Endothelial cell of umbilical vein (primary cell): ENCODE measurements around the gene EEIG1. TPM values are rescaled to one million over a fixed set of nuclear protein-coding genes. Genes with fewer than 3 reads are reported as not detected.

Experiments used
- BruUV-seq: library from RNA; stranded (reverse); fragments of 400-500 nt; replicated peaks from 2 replicates; lab custom pipeline; 2021; lab: Mats Ljungman, UMichigan
- CTCF ChIA-PET: fragments of 300-600, 350-600 bp; sonication (Branson Sonifier 250); formaldehyde crosslinking; loops from one replicate; lab custom pipeline; 2021; ENCODE audit warnings: antibody characterized with exemption, inconsistent platforms; lab: Charles Lee
- POLR2A ChIA-PET: fragments of 300-600, 350-600 bp; sonication (Branson Sonifier 250); formaldehyde crosslinking; loops from one replicate; lab custom pipeline; 2021; ENCODE audit warnings: antibody characterized with exemption, inconsistent platforms; lab: Charles Lee
- DNase-seq: peaks from one replicate; pipeline ENCODE4 v3.0.0-alpha.2; 2011; ENCODE audit warnings: low read depth, low spot score
- FAIRE-seq: peaks from 2 replicates; lab custom pipeline; 2011; peaks lifted over from hg19 to GRCh38; lab: Jason Lieb, UNC
- H2AFZ ChIP-seq: 2 replicates; pipeline ENCODE4 v1.6.0; 2012; ENCODE audit warnings: low read depth, low read length, control low read depth, inconsistent platforms
- H3K27ac ChIP-seq: 2 replicates; pipeline ENCODE4 v1.5.1; 2011; ENCODE audit warnings: low read depth, mild to moderate bottlenecking, control low read depth, low read length, moderate library complexity; ENCODE audit not compliant: insufficient read depth
- H3K27me3 ChIP-seq, 2 experiments: 2 replicates each; pipeline versions ENCODE4 v1.6.0 to v1.6.1; 2011; ENCODE audit warnings: low read length in 2 of 2, mixed read lengths in 1 of 2; ENCODE audit not compliant: control insufficient read depth in 2 of 2, insufficient read depth in 2 of 2
- H3K36me3 ChIP-seq, 2 experiments: 2 replicates in 1 of 2; 3 replicates in 1 of 2; pipeline ENCODE4 v1.5.1; 2011; ENCODE audit warnings: low read length in 2 of 2, mild to moderate bottlenecking in 1 of 2, moderate library complexity in 1 of 2; ENCODE audit not compliant: control insufficient read depth in 2 of 2, insufficient read depth in 2 of 2; ENCODE audit errors: extremely low read depth in 1 of 2
- H3K4me1 ChIP-seq: 3 replicates; pipeline ENCODE4 v1.5.1; 2011; ENCODE audit warnings: mild to moderate bottlenecking, low read length; ENCODE audit not compliant: control insufficient read depth, insufficient read depth; ENCODE audit errors: extremely low read depth
- H3K4me2 ChIP-seq: 2 replicates; pipeline ENCODE4 v1.6.1; 2011; ENCODE audit warnings: low read length, control low read depth, mixed read lengths; ENCODE audit not compliant: insufficient read depth
- H3K4me3 ChIP-seq, 3 experiments: fragments of 200-600 bp in 1 of 3; sonication (generic), shearing (Covaris generic) in 1 of 3; replicated peaks in 1 of 3; 2 replicates each; pipeline ENCODE4 v1.5.1; 2011 to 2016; ENCODE audit warnings: control low read depth in 3 of 3, low read length in 3 of 3, mild to moderate bottlenecking in 2 of 3, inconsistent platforms in 1 of 3, low read depth in 1 of 3, moderate library complexity in 1 of 3; ENCODE audit not compliant: insufficient read depth in 1 of 3
- H3K79me2 ChIP-seq: 2 replicates; pipeline ENCODE4 v1.6.0; 2012; ENCODE audit warnings: low read length, inconsistent platforms; ENCODE audit not compliant: control insufficient read depth, insufficient read depth
- H3K9ac ChIP-seq: replicated peaks from 2 replicates; pipeline ENCODE3; 2011; ENCODE audit warnings: low read length, control low read depth; ENCODE audit not compliant: insufficient read depth; ENCODE audit errors: extremely low read depth
- H3K9me1 ChIP-seq: replicated peaks from 3 replicates; pipeline ENCODE4 v1.6.0; 2011; ENCODE audit warnings: mild to moderate bottlenecking, low read length; ENCODE audit not compliant: control insufficient read depth, insufficient read depth; ENCODE audit errors: extremely low read depth
- H3K9me3 ChIP-seq: replicated peaks from 2 replicates; pipeline ENCODE4 v1.5.1; 2012; ENCODE audit warnings: low read length, inconsistent platforms; ENCODE audit not compliant: control insufficient read depth, insufficient read depth
- H4K20me1 ChIP-seq: replicated peaks from 2 replicates; pipeline ENCODE3; 2011; ENCODE audit warnings: mild to moderate bottlenecking, low read length; ENCODE audit not compliant: control insufficient read depth, insufficient read depth; ENCODE audit errors: extremely low read depth
- EZH2 ChIP-seq: IDR thresholded peaks from 2 replicates; pipeline ENCODE4 v1.6.1; 2012; ENCODE audit warnings: borderline replicate concordance, low read depth, mild to moderate bottlenecking, moderate library complexity, low read length, inconsistent platforms; ENCODE audit not compliant: severe bottlenecking
- FOS ChIP-seq: IDR thresholded peaks from 2 replicates; pipeline ENCODE4 v1.6.1; 2011; ENCODE audit warnings: mild to moderate bottlenecking, low read length, moderate library complexity, borderline replicate concordance; ENCODE audit not compliant: insufficient read depth
- GATA2 ChIP-seq: IDR thresholded peaks from 2 replicates; pipeline ENCODE4 v1.7.0; 2011; ENCODE audit warnings: low read depth, mild to moderate bottlenecking, moderate library complexity, mixed read lengths, low read length; ENCODE audit not compliant: insufficient read length, insufficient read depth
- POLR2A ChIP-seq: IDR thresholded peaks from 2 replicates; pipeline ENCODE4 v1.6.1; 2012; ENCODE audit warnings: low read depth, mild to moderate bottlenecking, control low read depth, low read length
- POLR2AphosphoS5 ChIP-seq: IDR thresholded peaks from 2 replicates; pipeline ENCODE4 v1.6.1; 2012; ENCODE audit warnings: low read depth, mild to moderate bottlenecking, control low read depth, low read length, moderate library complexity; ENCODE audit not compliant: insufficient read depth
- dilution Hi-C: fragments of 300-500 bp; cut with MboI; formaldehyde crosslinking; loops from one replicate; pipeline ENCODE4 v1.15.0; 2019; ENCODE audit warnings: low sequenced_read_pairs; ENCODE audit not compliant: extremely low pct_ligation_motif_present
- intact Hi-C: fragments of 100-400 bp; cut with micrococcal nuclease; formaldehyde crosslinking; loops from one replicate; pipeline ENCODE4 v1.10.0; 2022
- polyA plus RNA-seq, 4 experiments: library from polyadenylated mRNA; depleted of rRNA in 3 of 4; stranded (reverse) in 3 of 4; unstranded in 1 of 4; fragments of >200 nt; gene quantifications; 2 replicates each; pipeline versions ENCODE4 v1.2.1 to v1.2.3, GENCODE V29; 2011 to 2012; ENCODE audit warnings: missing spikeins in 1 of 4
- total RNA-seq: library from RNA; stranded (reverse); gene quantifications from 2 replicates; pipeline ENCODE4 v1.2.3, GENCODE V29; 2021
- TF ChIP-seq, protein P1 (sequence below), 2 donors: IDR thresholded peaks; 1 replicate in 1 of 2; 2 replicates in 1 of 2; pipeline ENCODE4 v1.5.1; 2011; ENCODE audit warnings: low read length in 2 of 2, mild to moderate bottlenecking in 2 of 2, moderate library complexity in 2 of 2, control low read depth in 1 of 2, inconsistent platforms in 1 of 2, low read depth in 1 of 2; ENCODE audit not compliant: insufficient read depth in 1 of 2; ENCODE audit errors: extremely low read depth in 1 of 2

EEIG1 gene
- total and polyA plus RNA-seq, 2 donors (not counting 3 experiments of a cell fraction or from before 2014, with no cell fraction given) = 8.4 to 19.0 TPM

DNA sequence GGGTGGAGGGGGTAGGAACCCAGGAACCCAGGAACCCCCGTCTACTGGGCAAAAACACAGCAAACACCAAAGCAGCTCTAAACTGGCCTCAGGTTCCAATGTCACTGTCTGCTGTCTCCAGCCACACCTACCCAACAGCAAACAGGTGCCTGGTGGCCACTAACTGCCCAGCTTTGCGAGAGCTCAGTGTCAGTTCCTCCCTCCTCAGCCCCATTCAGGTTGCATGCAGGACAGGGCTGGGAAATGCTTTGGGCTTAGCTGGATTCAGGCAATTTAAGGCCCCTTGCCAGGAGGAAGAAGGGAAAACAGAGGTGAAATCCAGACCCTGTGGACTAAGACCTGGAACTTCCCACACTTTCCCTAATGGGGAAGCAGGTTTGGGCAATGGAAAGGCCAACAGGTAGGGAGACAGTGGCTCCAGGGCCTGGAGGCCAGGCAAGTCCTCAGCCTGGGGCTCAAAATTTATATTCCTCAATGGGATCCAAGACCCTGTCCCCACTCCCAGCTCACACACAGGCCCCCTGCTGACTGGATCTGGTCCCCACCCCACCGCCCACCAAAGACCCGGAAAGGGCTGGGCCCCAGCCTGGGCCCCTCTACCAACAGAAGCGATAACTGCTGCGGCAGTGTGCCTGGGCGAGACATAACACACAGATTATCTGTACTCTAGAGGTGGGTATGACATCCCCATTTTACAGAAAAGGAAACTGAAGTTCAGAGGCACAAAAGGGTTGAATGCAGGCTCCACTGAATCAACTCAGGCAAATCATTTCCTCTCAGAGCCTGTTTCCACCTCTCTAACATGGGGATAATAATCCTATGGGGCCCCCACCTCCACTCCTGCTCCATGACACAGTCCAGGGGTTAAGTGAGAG lies 3.5 kb downstream of the EEIG1 start:
- H2AFZ ChIP-seq = no peak overlapping the region
- H3K4me1 ChIP-seq = peaks cover 22% of the 10 kb centered on the region
- POLR2A ChIA-PET = no interaction called here
- no peak overlapping the region for H3K4me2 ChIP-seq
- FAIRE-seq (peak; percentile 12), DNase-seq (no peak)
- no peak overlapping the region for H3K9ac ChIP-seq
- dilution Hi-C loops (no loop called here), intact Hi-C loops (no loop called here)
- no peaks in the 10 kb centered on the region for H3K36me3 ChIP-seq
- BruUV-seq = no TSS peak
- peaks cover 17% of the 10 kb centered on the region for H3K79me2 ChIP-seq
- no peak overlapping the region for H3K27ac ChIP-seq
- no peak for TF ChIP-seq EZH2
- no peak for TF ChIP-seq POLR2A
- TF ChIP-seq POLR2AphosphoS5 = no peak
- no peak for TF ChIP-seq GATA2
- TF ChIP-seq, protein P1, sequence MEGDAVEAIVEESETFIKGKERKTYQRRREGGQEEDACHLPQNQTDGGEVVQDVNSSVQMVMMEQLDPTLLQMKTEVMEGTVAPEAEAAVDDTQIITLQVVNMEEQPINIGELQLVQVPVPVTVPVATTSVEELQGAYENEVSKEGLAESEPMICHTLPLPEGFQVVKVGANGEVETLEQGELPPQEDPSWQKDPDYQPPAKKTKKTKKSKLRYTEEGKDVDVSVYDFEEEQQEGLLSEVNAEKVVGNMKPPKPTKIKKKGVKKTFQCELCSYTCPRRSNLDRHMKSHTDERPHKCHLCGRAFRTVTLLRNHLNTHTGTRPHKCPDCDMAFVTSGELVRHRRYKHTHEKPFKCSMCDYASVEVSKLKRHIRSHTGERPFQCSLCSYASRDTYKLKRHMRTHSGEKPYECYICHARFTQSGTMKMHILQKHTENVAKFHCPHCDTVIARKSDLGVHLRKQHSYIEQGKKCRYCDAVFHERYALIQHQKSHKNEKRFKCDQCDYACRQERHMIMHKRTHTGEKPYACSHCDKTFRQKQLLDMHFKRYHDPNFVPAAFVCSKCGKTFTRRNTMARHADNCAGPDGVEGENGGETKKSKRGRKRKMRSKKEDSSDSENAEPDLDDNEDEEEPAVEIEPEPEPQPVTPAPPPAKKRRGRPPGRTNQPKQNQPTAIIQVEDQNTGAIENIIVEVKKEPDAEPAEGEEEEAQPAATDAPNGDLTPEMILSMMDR (IDR thresholded peaks at IDR 0.05; ENCODE audit: extremely low read depth in 1 of 2, insufficient read depth in 1 of 2, low read depth in 1 of 2, low read length in 2 of 2) = no peak
- no peak for TF ChIP-seq FOS
- CTCF ChIA-PET = interaction anchor here (0.9 to 10.3 kb wide), 6 partner anchors 9 to 140 kb away, joined by 3 to 71 read pairs (median 4); no protein-coding TSS in a partner anchor
- H3K27me3 ChIP-seq = no peaks in the 10 kb centered on the region
- H3K4me3 ChIP-seq = no peak overlapping the region
- H3K9me1 ChIP-seq = no peaks in the 10 kb centered on the region
- H4K20me1 ChIP-seq = no peaks in the 10 kb centered on the region
- H3K9me3 ChIP-seq = no peaks in the 10 kb centered on the region
